Body of pancreas (tissue), 4 donors: Measurements from ENCODE around the gene TRAPPC5.

Experiments
- POLR2A ChIP-seq, 3 donors: fragments of 450-650 bp; IDR thresholded peaks; one replicate each; pipeline ENCODE4 v1.6.1; 2016; ENCODE audit warnings: antibody characterized with exemption in 3 of 3, mild to moderate bottlenecking in 2 of 3
- TF ChIP-seq, protein P1 (sequence below), 7 experiments: fragments of 450-650 bp in 4 of 7; fragments of 200-600 bp in 3 of 7; sonication (generic) in 3 of 7; IDR thresholded peaks; one replicate each; pipeline ENCODE4 v1.5.1; 2016 to 2019; ENCODE audit warnings: antibody characterized with exemption in 7 of 7

DNA sequence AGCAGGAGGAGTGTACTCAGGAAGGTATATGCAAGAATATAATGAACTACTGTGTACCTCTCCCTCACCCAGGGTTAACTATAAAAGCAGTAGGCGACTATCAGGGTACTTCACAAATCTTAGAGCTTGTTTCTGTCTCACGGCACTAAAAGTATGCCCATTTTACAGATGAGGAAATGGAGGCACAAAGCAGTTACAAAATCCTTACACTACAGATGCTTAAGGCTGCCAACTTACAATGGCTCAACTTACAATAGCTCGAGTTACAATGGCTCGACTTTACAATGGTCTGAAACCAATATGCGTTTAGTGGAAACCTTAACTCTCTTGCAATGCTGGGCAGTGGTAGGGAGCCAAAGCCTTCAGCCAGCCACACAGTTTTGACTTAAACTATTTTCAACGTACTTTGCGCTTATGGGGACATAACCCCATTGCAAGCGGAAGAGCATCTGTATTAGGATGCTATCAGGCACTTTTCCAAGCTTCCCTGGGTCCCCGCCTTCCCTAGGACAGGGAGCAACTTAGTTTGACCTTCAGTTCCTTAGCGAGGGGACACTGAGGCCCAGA, 17.2 kb downstream of the TRAPPC5 start:
- TF ChIP-seq, protein P1, sequence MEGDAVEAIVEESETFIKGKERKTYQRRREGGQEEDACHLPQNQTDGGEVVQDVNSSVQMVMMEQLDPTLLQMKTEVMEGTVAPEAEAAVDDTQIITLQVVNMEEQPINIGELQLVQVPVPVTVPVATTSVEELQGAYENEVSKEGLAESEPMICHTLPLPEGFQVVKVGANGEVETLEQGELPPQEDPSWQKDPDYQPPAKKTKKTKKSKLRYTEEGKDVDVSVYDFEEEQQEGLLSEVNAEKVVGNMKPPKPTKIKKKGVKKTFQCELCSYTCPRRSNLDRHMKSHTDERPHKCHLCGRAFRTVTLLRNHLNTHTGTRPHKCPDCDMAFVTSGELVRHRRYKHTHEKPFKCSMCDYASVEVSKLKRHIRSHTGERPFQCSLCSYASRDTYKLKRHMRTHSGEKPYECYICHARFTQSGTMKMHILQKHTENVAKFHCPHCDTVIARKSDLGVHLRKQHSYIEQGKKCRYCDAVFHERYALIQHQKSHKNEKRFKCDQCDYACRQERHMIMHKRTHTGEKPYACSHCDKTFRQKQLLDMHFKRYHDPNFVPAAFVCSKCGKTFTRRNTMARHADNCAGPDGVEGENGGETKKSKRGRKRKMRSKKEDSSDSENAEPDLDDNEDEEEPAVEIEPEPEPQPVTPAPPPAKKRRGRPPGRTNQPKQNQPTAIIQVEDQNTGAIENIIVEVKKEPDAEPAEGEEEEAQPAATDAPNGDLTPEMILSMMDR (IDR thresholded peaks at IDR 0.05) = no peak
- TF ChIP-seq POLR2A (IDR thresholded peaks at IDR 0.05) = no peak
